Muscle of back (tissue), 11 donors: ENCODE data around the gene IST1. TPM values are rescaled to one million over a fixed set of nuclear protein-coding genes. Genes with fewer than 3 reads are reported as not detected.
"Not testable (repeated sequence)": the region's sequence is repeated elsewhere in the genome, so short reads cannot be mapped to it uniquely, and the experiment has no call there.

Source experiments
- DNase-seq, 3 donors: peaks; one replicate each; pipeline versions ENCODE4 v3.0.0 to v3.0.0-alpha.2; 2013
- polyA plus RNA-seq, 10 donors: library from polyadenylated mRNA; unstranded; fragments of 120-200 nt; gene quantifications; one replicate each; pipeline ENCODE4 v1.2.1, GENCODE V29; 2013; ENCODE audit not compliant: insufficient read length in 10 of 10

Gene IST1
- polyA plus RNA-seq, 10 donors: 116 to 209 (median 161) TPM

DNA sequence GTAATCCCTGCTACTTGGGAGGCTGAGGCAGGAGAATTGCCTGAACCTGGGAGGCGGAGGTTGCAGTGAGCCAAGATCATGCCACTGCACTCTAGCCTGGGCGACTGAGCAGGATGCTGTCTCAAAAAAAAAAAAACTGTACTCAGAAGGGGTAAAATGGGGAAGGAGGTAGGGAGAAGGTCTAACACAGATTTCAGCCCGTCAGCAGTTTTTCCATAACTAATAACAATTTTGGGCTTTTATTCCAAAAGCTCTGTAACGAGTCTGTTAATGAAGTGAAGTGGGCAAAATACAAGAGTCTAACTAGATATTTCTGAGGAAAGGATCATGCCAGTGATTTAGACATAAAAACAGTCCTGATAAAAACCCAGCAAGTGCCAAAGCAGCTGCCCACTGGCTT is 22.1 kb upstream of the IST1 start:
- no peak for DNase-seq

DNA sequence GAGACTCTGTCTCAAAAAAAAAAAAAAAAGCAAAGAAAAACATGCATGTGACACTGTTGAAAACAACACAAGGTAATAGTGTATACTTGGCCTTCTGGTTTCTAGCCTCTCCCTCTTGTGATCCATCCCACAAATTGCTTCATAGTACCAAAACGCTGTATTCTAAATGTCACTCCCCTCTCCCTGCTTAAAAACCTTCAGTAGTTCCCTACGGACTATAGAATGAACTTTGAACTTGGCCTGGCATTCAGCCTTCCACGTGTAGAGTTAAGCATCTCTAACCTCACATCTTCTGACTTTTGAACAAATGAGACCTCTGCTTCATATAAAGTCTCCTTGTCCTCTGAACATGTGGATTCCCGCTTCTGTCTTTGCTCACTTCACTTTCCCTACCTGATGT is 16.4 kb upstream of the IST1 start:
- DNase-seq: no peak

DNA sequence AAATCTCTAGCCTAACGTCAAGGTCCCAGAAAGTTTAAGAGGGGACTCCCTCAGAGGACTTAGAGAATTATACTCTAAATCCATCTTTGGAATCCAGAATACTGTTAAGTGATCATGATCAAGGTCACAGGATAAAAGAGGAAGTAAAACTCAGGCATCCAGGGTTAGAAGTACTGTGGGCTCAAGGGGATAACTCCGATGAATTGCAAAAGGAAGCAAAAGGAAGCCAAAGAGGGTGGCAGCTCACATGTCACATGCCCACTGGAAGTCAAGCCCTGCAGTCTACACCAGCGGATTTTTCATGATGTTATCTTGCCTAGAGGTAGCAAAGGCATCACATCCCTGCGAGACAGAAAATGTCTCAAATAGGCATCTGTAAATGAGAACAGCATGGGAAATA is 15.2 kb upstream of the IST1 start:
- peak in 1 of 3 donors; percentile 11 for DNase-seq

DNA sequence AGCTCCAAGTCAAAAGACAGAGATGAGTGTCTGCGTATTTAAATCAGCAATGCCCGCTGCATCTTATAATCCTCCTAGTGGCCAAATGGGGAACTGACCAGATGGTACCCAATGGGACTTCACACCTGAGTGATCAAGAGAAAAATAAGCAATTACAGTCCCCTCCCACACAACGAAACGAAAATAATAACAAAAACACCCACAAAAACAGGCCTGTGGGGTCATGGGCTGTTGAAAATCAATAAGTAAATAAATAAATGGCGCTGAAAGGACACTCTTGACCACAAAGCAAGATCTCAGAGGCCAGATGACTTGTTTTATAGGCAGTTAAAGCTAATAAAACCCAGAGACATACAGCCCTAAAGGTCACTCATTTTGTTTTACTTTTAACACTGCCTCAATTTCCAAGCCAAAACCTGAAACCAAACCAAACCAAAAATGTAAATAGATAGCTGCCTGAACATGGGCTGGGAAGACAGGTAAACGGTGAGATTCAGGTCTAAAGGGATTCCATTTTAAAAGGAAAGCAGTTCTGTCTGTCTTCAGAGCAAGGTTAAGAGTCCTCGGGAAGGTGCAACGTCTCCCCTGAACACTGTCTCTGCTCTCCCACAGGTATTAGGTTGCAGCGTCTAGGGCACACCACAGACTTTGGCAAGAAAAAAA is 12.7 kb upstream of the IST1 start:
- peak; percentile 69 to 83 (median 75) for DNase-seq

DNA sequence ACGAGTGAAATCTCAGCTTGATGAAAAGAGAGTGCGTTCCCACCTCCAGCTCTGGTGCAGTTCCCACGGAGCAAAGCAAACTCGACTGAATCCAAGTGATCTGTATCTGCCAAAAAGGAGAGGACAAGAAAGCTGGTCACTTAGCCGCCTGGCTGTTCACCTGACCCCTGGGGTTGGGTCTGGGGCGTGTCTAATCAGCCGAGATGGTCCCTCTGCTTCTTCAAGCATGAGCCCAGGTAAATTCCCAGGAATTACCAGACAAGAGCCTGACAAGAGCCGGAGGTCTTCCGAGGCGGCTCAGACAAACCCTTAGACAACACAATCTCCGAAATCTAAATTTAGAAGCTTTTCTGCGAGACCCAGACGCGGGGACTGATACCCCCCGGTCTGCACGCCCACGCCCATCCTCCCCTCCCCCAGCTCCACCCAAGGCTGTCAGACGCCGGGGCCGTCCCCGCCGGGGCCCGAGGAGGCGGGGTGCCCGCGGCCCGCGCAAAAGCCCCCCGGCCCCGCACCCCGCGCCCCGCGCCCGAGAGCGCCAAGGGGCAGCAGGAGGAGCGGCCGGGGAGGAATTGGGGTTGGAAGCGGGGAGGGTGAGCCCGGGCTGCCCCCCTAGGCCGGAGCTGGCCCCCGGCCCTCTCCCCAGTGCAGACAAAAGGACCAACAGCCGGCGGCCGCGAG is 12.0 kb upstream of the IST1 start:
- DNase-seq: peak in 2 of 3 donors; percentile 48 to 68

DNA sequence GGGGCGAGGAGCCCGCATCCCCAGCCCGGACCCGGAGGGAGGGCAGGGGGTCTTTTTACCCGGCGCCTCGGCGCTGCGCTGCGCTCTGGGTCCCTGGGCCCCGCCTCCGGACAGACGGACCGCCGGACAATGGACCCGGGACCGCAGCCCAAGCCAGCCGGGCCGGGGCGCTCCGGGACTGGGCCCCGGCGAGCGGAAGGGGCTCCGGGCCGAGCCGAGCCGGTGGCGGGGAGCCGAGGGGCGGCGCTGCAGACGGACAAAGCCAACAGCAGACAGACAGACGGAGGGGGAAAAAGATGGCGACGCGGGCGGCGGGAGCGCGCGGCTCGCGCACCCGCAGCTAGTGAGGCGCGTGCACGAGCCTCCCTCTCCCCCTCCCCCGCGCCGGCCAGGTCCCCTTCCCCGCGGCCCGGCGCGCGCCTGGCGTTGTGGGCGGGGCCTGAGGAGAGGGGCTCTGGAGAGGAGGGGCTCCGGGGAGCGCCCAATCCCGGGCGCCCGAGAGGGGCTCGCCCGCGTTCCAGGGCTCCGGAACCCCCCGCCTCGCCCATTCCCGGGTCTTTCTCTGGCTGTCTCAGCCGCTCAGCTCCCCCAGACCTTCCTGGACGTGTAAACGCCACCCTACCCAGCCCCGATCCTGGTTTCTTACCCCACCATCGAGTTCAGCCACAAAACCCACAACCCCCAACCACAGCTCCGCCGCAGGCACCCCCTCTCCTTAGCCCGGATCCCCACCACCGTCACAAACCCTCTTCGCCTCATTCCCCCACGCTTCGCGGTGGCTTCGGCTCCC is 11.3 kb upstream of the IST1 start, which contains the start of gene ZNF821:
TSS of gene ZNF821 (minus strand) at position 334 of the 790 bp plus-strand sequence. CDS start 4,236 bp downstream, outside the sequence.
- peak; percentile 84 to 93 (median 90) for DNase-seq

DNA sequence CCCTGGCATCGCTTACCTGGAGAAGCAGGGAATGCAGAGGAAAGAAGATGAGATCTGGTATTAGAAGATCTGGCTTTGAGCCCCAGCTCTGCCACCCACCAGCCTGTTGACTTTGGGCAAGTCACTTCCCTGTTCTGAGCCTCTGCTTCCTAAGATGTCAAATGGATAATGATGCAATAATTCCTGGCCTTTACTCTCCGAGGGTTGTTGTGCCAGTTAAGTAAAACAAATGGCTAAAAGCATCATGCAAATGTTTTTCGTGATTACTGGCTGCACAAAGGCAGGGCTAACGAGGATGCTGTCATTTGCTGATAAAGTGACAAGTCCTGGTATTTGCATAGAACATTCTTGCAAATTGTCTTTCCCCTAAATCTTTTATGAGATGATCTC is 10.1 kb upstream of the IST1 start:
- DNase-seq: no peak

DNA sequence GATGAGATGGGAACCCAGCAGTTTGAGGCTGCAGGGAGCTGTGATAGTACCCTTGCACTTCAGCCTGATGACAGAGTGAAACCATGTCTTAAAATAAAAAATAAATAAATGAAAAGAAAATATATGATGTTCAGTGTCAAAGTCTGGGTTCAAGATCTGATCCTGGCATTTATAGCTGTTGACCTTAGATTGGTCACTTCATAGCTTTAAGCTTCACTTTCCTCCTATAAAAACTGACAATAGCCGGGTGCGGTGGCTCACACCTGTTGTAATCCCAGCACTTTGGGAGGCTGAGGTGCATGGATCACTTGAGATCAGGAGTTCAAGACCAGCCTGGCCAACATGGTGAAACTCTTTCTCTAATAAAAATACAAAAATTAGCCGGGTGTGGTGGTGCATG is 6.2 kb upstream of the IST1 start:
- DNase-seq: no peak

DNA sequence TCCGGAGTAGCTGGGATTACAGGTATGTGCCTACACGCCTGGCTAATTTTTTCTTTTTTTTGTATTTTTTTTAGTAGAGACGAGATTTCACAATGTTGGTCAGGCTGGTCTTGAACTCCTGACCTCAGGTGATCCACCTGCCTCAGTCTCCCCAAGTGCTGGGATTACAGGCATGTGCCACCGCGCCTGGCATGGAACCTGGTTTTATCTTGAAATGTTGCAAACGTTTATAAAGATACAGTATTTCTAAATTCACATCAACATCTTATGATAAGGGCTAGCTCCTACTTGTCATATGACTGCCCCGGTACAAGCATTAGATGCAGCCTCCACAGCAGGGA is 1.5 kb upstream of the IST1 start:
- DNase-seq: no peak

DNA sequence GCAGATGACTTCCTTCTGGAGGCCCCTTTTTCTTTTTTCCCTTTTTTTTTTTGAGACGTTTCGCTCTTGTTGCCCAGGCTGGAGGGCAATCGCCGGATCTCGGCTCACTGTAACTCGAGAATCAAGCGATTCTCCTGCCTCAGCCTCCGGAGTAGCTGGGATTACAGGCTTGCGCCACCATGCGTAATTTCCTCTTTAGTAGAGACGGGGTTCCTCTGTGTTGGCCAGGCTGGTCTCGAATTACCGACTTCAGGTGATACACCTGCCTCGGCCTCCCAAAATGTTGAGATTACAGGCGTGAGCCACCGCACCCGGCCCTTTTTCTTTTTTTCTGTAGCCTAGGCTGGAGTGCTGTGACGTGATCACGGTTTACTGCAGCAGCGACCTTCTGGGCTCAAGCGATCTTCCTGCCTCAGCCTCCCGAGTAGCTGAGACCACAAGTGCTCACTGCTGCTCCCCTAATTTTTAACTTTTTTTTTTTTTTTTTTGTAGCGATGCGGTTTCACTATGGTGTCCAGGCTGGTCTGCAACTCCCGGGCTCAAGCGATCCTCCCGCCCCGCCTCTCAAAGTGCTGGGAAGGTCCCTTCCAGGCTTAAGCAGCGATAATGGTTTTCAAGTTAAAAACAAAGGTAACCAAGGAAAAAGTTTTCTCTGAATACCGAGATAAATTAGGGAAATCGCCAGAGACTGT is 956 bp upstream of the IST1 start:
- DNase-seq: peak in 1 of 3 donors; percentile 35

DNA sequence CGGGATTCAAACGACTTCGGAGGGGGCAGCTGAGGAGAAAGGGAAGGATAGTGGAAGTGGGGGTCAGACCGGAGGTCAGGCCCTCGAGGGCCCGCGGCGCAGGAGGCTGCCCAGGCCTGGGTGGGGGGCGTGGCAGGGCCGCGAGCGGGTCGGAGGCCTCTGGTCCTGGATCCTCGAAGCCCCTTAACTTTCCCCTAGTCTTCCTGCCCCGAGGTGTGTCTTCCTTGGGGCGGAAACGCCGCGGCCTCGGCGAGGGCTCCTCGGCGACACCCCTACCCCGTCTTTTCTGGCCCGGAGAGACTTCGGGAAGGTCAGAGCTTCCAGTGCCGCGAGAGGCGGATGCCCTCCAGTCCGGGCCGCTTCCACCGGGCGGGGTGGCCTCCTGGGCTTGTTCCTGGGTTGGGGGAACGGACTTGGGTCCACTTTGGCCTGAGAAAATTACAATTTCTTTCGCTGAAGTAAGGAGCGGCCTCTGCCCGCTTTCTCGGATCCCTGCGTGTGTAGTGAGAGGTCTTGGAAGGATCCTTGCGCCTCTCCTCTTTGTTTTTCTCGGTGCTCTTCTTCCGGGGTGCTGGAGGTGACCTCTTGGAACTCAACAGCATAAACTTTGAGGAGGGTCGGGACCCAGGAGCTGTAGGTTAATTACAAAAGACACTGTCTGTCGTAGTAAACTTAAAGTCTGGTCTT is 491 bp downstream of the IST1 start:
- DNase-seq: no peak

DNA sequence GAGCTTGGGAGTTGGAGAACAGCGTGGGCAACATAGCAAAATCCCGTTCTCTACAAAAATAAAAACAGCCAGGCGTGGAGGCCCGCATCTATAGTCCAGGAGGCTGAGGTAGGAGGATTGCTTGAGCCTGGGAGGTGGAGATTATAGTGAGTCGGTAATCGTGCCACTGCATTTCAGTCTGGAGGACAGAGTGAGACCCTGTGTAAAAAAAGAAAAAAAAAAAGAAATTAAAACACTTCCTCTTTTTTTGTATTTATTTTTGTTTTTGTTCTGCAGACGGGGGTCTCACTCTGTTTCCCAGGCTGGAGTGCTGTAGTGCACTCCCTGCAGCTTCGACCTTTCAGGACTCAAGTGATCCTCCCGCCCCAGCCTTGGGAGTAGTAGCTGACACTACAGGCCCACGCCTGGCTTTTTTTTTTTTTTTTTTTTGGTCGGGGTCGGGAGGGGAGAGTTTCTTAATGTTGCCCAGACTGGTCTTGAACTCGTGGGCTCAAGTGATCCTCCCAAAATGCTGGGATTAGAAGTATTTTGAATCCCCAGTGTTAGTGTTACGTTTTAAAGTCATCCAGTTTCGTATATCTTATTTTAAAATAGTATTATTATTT is 1.5 kb downstream of the IST1 start:
- DNase-seq: no peak

DNA sequence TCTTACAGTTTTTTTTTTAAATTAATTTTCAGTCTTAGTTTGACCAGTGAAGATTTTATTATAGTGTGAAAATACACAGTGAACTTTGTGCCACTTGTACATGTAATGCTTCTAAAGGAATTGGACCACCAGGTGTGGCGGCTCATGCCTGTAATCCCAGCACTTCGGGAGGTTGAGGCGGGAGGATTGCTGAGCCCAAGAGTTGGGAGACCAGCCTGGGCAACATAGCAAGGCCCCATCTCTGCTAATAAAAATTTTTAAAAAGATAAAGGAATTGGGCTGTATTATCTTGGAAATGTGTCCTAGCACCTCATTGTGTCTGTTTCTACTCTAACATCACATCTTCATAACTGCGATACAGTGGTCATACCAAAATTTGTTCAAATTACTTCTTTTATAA is 3.8 kb downstream of the IST1 start:
- no peak for DNase-seq

DNA sequence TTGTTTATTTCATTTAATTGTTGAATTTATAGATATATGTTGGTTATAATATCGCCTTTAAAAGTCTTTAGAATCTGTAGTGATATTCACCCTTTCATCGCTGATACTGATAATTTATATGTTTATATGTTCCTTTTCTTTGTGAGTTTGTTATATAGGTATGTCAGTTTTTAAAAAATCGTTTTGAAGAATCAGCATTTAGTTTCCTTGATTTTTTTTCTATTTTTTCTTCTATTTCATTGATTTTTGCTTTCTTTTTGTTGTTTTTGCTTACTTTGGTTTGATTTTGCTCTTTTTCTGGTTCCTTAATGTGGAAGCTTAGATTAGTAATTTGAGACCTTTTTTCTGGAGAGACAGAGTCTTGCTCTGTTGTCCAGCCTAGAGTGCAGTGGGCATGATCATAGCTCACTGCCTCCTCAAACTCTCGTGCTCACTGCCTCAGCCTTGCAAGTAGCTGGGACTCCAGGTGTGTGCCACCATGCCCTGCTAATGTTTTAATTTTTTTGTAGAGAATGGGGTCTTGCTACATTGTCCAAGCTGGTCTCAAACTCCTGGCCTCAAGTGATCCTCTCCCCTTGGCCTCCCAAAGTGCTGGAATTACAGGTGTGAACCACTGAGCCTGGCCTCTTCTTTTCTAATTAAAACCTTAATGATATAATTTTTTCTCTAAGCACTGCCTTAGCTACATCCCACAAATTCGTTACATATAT is 7.5 kb downstream of the IST1 start:
- no peak for DNase-seq

DNA sequence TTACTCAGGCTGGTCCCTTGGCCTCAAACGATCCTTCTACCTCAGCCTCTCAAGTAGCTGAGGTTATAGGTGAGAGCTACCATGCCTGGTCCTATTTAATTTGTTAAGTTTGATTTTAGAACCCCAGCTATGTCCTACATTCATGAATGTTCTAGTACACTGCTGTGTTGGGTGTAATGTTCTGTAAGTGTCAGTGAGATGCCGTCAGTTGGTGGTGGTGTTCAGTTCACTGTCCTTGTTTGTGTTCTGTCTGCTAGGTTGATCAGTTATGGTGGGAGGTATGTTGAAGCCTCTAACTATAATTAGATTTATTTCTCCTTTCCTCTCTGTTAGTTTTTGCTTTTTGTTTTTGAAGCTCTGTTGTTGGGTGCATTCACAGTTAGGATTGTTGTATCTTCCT is 8.3 kb downstream of the IST1 start:
- DNase-seq: no peak

DNA sequence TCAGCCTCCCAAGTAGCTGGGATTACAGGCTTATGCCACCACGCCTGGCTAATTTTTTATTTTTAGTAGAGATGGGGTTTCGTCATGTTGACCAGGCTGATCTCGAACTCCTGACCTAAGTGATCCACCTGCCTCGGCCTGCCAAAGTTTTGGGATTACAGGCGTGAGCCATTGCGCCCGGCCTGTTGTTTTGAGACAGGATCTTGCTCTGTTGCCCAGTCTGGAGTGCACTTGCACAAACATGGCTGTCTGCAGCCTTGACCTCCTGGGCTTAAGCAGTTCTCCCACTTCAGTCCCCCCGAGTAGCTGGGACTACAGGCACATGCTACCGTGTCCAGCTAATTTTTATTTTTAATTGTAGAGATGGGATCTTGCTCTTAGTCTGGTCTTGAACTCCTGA is 8.9 kb downstream of the IST1 start:
- DNase-seq: no peak

DNA sequence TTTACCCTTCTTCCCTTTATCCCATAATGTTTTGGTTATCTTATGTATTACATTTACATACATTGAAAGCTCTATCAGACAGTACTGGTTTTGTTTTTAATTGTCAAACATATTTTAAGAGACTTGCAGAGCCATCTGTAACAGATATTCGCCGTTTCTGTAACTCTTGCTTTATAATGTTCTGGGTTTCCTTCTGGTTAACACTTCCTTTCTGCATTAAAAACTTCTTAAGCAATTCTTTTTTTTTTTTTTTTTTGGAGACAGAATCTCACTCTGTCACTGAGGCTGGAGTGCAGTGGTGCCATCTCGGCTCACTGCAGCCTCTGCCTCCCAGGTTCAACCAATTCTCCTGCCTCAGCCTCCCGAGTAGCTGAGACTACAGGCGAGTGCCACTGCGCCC is 10.4 kb downstream of the IST1 start:
- not testable (repeated sequence) for DNase-seq

DNA sequence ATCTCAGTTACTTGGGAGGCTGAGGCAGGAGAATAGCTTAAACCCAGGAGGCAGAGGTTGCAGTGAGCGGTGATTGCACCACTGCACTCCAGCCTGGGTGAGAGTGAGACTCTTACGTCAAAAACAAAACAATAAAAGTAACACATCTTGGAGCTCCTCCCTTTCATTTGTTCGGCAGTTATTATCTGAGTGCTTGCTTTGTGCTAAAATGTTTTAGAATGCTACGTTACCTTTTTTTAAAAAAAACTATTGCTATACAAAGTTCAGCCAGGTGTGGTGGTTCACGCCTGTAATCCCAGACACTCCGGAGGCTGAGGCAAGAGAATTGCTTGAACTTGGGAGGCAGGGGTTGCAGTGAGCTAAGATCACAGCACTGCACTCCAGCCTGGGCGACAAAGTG is 15.8 kb downstream of the IST1 start:
- no peak for DNase-seq

DNA sequence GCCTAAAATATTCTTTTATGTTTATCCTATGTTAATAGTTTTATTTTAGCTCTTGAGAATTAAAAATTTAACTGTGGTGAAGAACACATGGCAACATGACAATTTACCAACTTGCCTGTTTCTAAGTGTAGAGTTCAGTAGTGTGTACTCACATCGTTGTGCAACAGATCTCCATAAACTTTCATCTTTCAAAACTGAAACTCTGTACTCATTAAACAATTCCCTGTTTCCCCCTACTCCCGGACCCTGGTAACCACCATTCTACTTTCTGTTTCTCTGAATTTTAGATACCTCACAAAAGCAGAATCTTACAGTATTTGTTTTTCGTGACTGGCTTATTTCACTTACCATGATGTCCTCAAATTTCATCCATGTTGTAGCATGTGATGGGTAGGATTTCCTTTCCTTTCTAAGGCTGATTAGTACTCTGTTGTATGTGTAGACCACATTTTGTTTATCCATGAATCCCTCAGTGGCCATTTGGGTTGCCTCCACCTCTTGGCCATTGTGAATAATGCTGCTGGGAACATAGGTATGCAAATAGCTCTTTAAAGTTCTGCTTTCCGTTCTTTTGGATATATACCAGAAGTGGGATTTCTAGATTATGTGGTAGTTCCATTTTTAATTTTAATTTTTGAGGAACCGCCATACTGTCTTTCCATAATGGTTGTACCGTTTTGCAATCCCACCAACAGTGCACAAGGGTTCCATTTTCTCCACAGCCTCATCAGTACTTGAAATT is 17.4 kb downstream of the IST1 start:
- DNase-seq: no peak

DNA sequence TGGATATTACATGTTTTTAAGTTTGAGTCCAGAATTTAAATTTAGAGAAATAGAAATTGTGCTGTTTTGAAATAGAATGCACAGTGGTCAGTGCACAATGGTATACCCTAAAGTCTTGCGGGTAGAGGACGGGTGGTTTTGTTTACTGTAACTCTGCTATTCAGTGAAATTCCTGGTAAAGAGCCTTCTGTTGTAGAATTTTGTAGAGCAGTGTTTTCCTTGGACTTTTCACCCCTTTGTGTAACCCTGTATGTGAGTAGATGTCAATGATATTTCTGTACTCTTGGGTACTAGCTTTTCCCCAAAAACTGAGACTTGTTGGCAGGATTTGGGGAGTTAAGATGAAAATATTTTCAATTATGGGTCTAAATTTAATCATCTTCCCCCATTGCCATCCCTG is 19.5 kb downstream of the IST1 start:
- DNase-seq: no peak
